GM12891 (cell line): Measurements from ENCODE around the gene C15orf39.

ENCODE experiments used
- POLR2AphosphoS5 ChIP-seq: IDR thresholded peaks from 2 replicates; pipeline ENCODE4 v1.6.1; 2011; ENCODE audit warnings: low read depth, low read length, control low read depth
- POU2F2 ChIP-seq: IDR thresholded peaks from 2 replicates; pipeline ENCODE4 v1.6.1; 2011; ENCODE audit warnings: low read depth, mild to moderate bottlenecking, control low read depth, low read length, moderate library complexity

DNA sequence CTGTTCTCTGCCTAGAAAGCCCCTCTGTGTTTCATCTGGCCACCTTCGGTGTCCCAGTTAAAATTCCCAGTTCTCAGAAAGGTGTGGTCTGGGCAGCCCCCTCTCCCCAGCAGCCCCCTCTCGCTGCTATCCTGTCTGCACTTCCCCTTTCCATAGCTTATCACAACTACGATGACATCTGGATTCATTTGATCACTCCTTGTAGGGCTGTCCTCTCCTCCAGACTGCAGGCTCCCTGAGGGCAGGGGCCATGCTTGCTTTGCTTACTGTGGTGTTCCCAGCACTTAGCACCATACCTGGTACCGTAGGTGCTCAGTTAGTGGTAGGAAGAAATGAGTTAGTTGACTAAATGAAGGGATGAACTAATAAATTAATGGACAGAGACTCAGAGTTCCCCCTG, 30.2 kb downstream of the C15orf39 start:
- TF ChIP-seq POU2F2 (no peak), POLR2AphosphoS5 (no peak)
